HepG2 (cell line): ENCODE measurements around the gene VDAC2. TPM values are rescaled to one million over a fixed set of nuclear protein-coding genes. Genes with fewer than 3 reads are reported as not detected.

ENCODE experiments used
- ARID2 ChIP-seq: sonication (generic); formaldehyde crosslinking; IDR thresholded peaks from 2 replicates; pipeline ENCODE4 v1.8.1; 2022; ENCODE audit warnings: mild to moderate bottlenecking, missing genetic modification reagents, borderline replicate concordance
- CHCHD3 ChIP-seq: sonication (generic); formaldehyde crosslinking; IDR thresholded peaks from 2 replicates; pipeline ENCODE4 v1.8.0; 2022; ENCODE audit warnings: mild to moderate bottlenecking, missing genetic modification reagents, moderate library complexity
- CHD4 ChIP-seq: fragments of 200-600 bp; sonication (generic); IDR thresholded peaks from 2 replicates; pipeline ENCODE4 v1.7.0; 2017; ENCODE audit warnings: mild to moderate bottlenecking, low read length, borderline replicate concordance
- HMGA1 ChIP-seq: sonication (generic); formaldehyde crosslinking; conservative IDR thresholded peaks from 2 replicates; pipeline ENCODE4 v1.4.0; 2020; ENCODE audit warnings: missing genetic modification reagents
- MBNL3 ChIP-seq: fragments of 250-450 bp; sonication (Bioruptor Pico); conservative IDR thresholded peaks from 2 replicates; pipeline ENCODE4 v1.8.0; 2022; ENCODE audit warnings: mild to moderate bottlenecking, inconsistent platforms
- MZF1 ChIP-seq: sonication (generic); formaldehyde crosslinking; IDR thresholded peaks from 2 replicates; pipeline ENCODE4 v1.8.1; 2023; ENCODE audit warnings: mild to moderate bottlenecking, missing genetic modification reagents, borderline replicate concordance
- NFAT5 ChIP-seq: sonication (generic); formaldehyde crosslinking; IDR thresholded peaks from 2 replicates; pipeline ENCODE4 v1.4.0; 2020; ENCODE audit warnings: missing genetic modification reagents
- REPIN1 ChIP-seq: sonication (generic); formaldehyde crosslinking; IDR thresholded peaks from 2 replicates; pipeline ENCODE4 v1.8.0; 2022; ENCODE audit warnings: missing genetic modification reagents, low read depth, mild to moderate bottlenecking, borderline replicate concordance
- SRSF9 ChIP-seq: fragments of 200-400 bp; formaldehyde crosslinking; IDR thresholded peaks from 2 replicates; pipeline ENCODE4 v1.6.1; 2018; ENCODE audit warnings: borderline replicate concordance, mild to moderate bottlenecking, low read depth, low read length; ENCODE audit not compliant: insufficient read depth, poor library complexity, severe bottlenecking
- TCF7L2 ChIP-seq: IDR thresholded peaks from 2 replicates; pipeline ENCODE4 v1.6.1; 2011; ENCODE audit warnings: mild to moderate bottlenecking, low read depth, low read length, moderate library complexity
- TEAD3 ChIP-seq: optimal IDR thresholded peaks from 2 replicates; pipeline ENCODE3; 2016; ENCODE audit warnings: borderline replicate concordance
- TMF1 ChIP-seq: sonication (generic); formaldehyde crosslinking; IDR thresholded peaks from 2 replicates; pipeline ENCODE4 v1.8.1; 2022; ENCODE audit warnings: low read depth, missing genetic modification reagents
- ZFP36L2 ChIP-seq: sonication (generic); formaldehyde crosslinking; IDR thresholded peaks from 2 replicates; pipeline ENCODE4 v1.4.0; 2020; ENCODE audit warnings: missing genetic modification reagents
- ZKSCAN5 ChIP-seq: sonication (generic); formaldehyde crosslinking; IDR thresholded peaks from 2 replicates; pipeline ENCODE4 v1.5.1; 2020; ENCODE audit warnings: mild to moderate bottlenecking, missing genetic modification reagents
- ZNF292 ChIP-seq: sonication (generic); formaldehyde crosslinking; IDR thresholded peaks from 2 replicates; pipeline ENCODE4 v1.8.1; 2022; ENCODE audit warnings: mild to moderate bottlenecking, low read depth, missing genetic modification reagents, borderline replicate concordance
- ZNF329 ChIP-seq: sonication (generic); formaldehyde crosslinking; IDR thresholded peaks from 2 replicates; pipeline ENCODE4 v1.9.0; 2021; ENCODE audit warnings: low read depth, mild to moderate bottlenecking, missing genetic modification reagents
- ZNF547 ChIP-seq: sonication (generic); formaldehyde crosslinking; IDR thresholded peaks from 2 replicates; pipeline ENCODE4 v1.5.1; 2020; ENCODE audit warnings: mild to moderate bottlenecking, missing genetic modification reagents
- ZNF75D ChIP-seq: sonication (generic); formaldehyde crosslinking; IDR thresholded peaks from 2 replicates; pipeline ENCODE4 v1.8.1; 2023; ENCODE audit warnings: missing genetic modification reagents, mild to moderate bottlenecking, borderline replicate concordance
- ZSCAN25 ChIP-seq: sonication (generic); formaldehyde crosslinking; IDR thresholded peaks from 2 replicates; pipeline ENCODE4 v1.8.0; 2022; ENCODE audit warnings: mild to moderate bottlenecking, missing genetic modification reagents
- polyA plus RNA-seq, 8 experiments: library from polyadenylated mRNA; depleted of rRNA in 3 of 8; stranded (reverse) in 7 of 8; unstranded in 1 of 8; fragments of >200 nt; fragmentation: Illumina TruSeq in 4 of 8; extraction: Trizol in 4 of 8; gene quantifications; 2 replicates each; pipeline versions ENCODE4 v1.2.1 to v1.2.3, GENCODE V29; 2011 to 2016; ENCODE audit warnings: low read depth in 4 of 8, missing spikeins in 1 of 8, mixed read lengths in 1 of 8; ENCODE audit not compliant: insufficient read depth in 1 of 8
- total RNA-seq, 5 experiments: library from RNA; depleted of rRNA; stranded (reverse); fragments of >200 nt; fragmentation: Illumina TruSeq; extraction: Trizol; gene quantifications; 2 replicates each; pipeline ENCODE4 v1.2.3, GENCODE V29; 2016; ENCODE audit warnings: low read depth in 1 of 5
- TF ChIP-seq, protein P1 (sequence below): IDR thresholded peaks from 2 replicates; pipeline ENCODE4 v1.6.1; 2016; ENCODE audit warnings: missing compliant biosample characterization, missing genetic modification reagents, borderline replicate concordance
- TF ChIP-seq, protein P2 (sequence below): IDR thresholded peaks from 2 replicates; pipeline ENCODE4 v1.6.1; 2016; ENCODE audit warnings: missing biosample characterization, missing genetic modification reagents, low read depth

The VDAC2 gene
- total and polyA plus RNA-seq, 2 of the 13 experiments (the other 11 are each of a cell fraction or from before 2014, with no cell fraction given), result 67.9 to 222 TPM

GRCh38 chr10:75210282-75211006 is at the start of gene VDAC2 (continued):
- 0 out of 2 replicates have a peak, but pooled peaks have one; percentile 40 for TF ChIP-seq ZFP36L2 (CRISPR knock-in tag)
- peak; percentile 63 for TF ChIP-seq TEAD3 (CRISPR knock-in tag)
- TF ChIP-seq ZSCAN25 (CRISPR knock-in tag), result peak; percentile 89
- TF ChIP-seq MBNL3, result no peak
- no peak for TF ChIP-seq SRSF9
- no peak for TF ChIP-seq ZNF75D (CRISPR knock-in tag)
- no peak for TF ChIP-seq ZNF329
- 0 out of 2 replicates have a peak, but pooled peaks have one; percentile 82 for TF ChIP-seq ARID2
- no peak for TF ChIP-seq CHD4
- peak; percentile 17 for TF ChIP-seq CHCHD3 (CRISPR knock-in tag)
- TF ChIP-seq TMF1 (CRISPR knock-in tag), result peak; percentile 74; the same call in 1 of the 2 replicates
- TF ChIP-seq MZF1, result 0 out of 2 replicates have a peak, but pooled peaks have one; percentile 52
- TF ChIP-seq NFAT5 (CRISPR knock-in tag), result peak; percentile 39; the same call in 1 of the 2 replicates
- TF ChIP-seq, protein P1, sequence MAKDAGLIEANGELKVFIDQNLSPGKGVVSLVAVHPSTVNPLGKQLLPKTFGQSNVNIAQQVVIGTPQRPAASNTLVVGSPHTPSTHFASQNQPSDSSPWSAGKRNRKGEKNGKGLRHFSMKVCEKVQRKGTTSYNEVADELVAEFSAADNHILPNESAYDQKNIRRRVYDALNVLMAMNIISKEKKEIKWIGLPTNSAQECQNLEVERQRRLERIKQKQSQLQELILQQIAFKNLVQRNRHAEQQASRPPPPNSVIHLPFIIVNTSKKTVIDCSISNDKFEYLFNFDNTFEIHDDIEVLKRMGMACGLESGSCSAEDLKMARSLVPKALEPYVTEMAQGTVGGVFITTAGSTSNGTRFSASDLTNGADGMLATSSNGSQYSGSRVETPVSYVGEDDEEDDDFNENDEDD, result peak; percentile 72; the same call in 1 of the 2 replicates
- no peak for TF ChIP-seq HMGA1 (CRISPR knock-in tag)
- TF ChIP-seq ZNF292, result peak; percentile 55; the same call in 1 of the 2 replicates
- TF ChIP-seq TCF7L2, result no peak
- TF ChIP-seq, protein P2, sequence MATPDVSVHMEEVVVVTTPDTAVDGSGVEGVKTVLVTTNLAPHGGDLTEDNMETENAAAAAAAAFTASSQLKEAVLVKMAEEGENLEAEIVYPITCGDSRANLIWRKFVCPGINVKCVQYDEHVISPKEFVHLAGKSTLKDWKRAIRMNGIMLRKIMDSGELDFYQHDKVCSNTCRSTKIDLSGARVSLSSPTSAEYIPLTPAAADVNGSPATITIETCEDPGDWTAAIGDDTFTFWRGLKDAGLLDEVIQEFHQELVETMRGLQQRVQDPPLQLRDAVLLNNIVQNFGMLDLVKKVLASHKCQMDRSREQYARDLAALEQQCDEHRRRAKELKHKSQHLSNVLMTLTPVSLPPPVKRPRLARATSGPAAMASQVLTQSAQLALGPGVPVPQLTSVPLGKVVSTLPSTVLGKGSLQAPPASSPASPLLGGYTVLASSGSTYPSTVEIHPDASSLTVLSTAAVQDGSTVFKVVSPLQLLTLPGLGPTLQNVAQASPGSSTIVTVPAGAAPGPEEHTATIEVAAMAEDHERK, result peak; percentile 69; the same call in 1 of the 2 replicates
- no peak for TF ChIP-seq ZKSCAN5 (CRISPR knock-in tag)
- TF ChIP-seq ZNF547 (CRISPR knock-in tag), result no peak; the same call in 1 of the 2 replicates
- TF ChIP-seq REPIN1 (CRISPR knock-in tag), result peak; percentile 79
